NOMO-1 treated with DMSO at 0.1 percent for 48 hours (cell line): Measurements from ENCODE around the gene CEL.
"Not testable (repeated sequence)": the region's sequence is repeated elsewhere in the genome, so short reads cannot be mapped to it uniquely, and the experiment has no call there.

ENCODE experiments used
- DNase-seq: peaks from one replicate; lab custom pipeline; 2025; ENCODE audit not compliant: unreplicated experiment; lab: John Stamatoyannopoulos, UW

CEL gene

GRCh38 chr9:133046196-133046899 lies 15.4 kb upstream of the CEL start:
- DNase-seq = no peak

- no peak for DNase-seq
These were observed 14.9 kb upstream of the CEL start for GRCh38 chr9:133046900-133047295.

GRCh38 chr9:133048595-133048994 lies 13.2 kb upstream of the CEL start:
- DNase-seq = peak; percentile 18

- DNase-seq = no peak
These were observed 12.7 kb upstream of the CEL start for GRCh38 chr9:133049043-133049442.

GRCh38 chr9:133050142-133050541 lies 11.6 kb upstream of the CEL start:
- no peak for DNase-seq

GRCh38 chr9:133050781-133051180 lies 11.0 kb upstream of the CEL start:
- no peak for DNase-seq

- no peak for DNase-seq
These were observed 10.4 kb upstream of the CEL start for GRCh38 chr9:133051281-133051900.

- no peak for DNase-seq
These were observed 9.7 kb upstream of the CEL start for GRCh38 chr9:133051966-133052539.

- no peak for DNase-seq
These were observed 7.4 kb upstream of the CEL start for GRCh38 chr9:133054194-133054890.

- no peak for DNase-seq
These were observed 6.8 kb upstream of the CEL start for GRCh38 chr9:133054966-133055365.

- DNase-seq = no peak
These were observed 5.9 kb upstream of the CEL start for GRCh38 chr9:133055788-133056420.

GRCh38 chr9:133056533-133056932 lies 5.2 kb upstream of the CEL start:
- no peak for DNase-seq

- DNase-seq = no peak
These were observed 4.8 kb upstream of the CEL start for GRCh38 chr9:133057006-133057405.

GRCh38 chr9:133057553-133057952 lies 4.2 kb upstream of the CEL start:
- no peak for DNase-seq

GRCh38 chr9:133058071-133058470 lies 3.7 kb upstream of the CEL start:
- no peak for DNase-seq

- no peak for DNase-seq
These were observed 3.0 kb upstream of the CEL start for GRCh38 chr9:133058550-133059320.

- DNase-seq = no peak
These were observed 2.2 kb upstream of the CEL start for GRCh38 chr9:133059623-133060022.

GRCh38 chr9:133060417-133060841 lies 1.4 kb upstream of the CEL start:
- peak; percentile 49 for DNase-seq

- DNase-seq = not testable (repeated sequence)
These were observed 590 bp upstream of the CEL start for GRCh38 chr9:133061019-133061763.

GRCh38 chr9:133062569-133062968 lies 788 bp downstream of the CEL start:
- DNase-seq = not testable (repeated sequence)
